SJSA1 (cell line): ENCODE results near the gene DNAH7. TPM values are rescaled to one million over a fixed set of nuclear protein-coding genes. Genes with fewer than 3 reads are reported as not detected.

Experiments used
- DNase-seq, 2 experiments: peaks; one replicate each; pipeline ENCODE4 v3.0.0-alpha.2; 2015 to 2020; ENCODE audit warnings: low spot score in 2 of 2, low read depth in 1 of 2
- H3K27ac ChIP-seq: fragments of 250-450 bp; sonication (Bioruptor Pico); 2 replicates; pipeline ENCODE4 v1.5.1; 2020; ENCODE audit warnings: mild to moderate bottlenecking, moderate library complexity
- H3K27me3 ChIP-seq: fragments of 250-450 bp; sonication (Bioruptor Pico); replicated peaks from 2 replicates; pipeline ENCODE4 v1.5.1; 2020; ENCODE audit warnings: mild to moderate bottlenecking, moderate library complexity
- H3K36me3 ChIP-seq: fragments of 250-450 bp; sonication (Bioruptor Pico); 2 replicates; pipeline ENCODE4 v1.5.1; 2020; ENCODE audit warnings: mild to moderate bottlenecking
- H3K4me1 ChIP-seq: fragments of 250-450 bp; sonication (Bioruptor Pico); replicated peaks from 2 replicates; pipeline ENCODE4 v1.6.1; 2021; ENCODE audit warnings: mild to moderate bottlenecking
- H3K4me3 ChIP-seq: fragments of 250-450 bp; sonication (Bioruptor Pico); 2 replicates; pipeline ENCODE4 v1.5.1; 2020; ENCODE audit warnings: mild to moderate bottlenecking
- H3K9me3 ChIP-seq: fragments of 250-450 bp; sonication (Bioruptor Pico); replicated peaks from 2 replicates; pipeline ENCODE4 v1.5.1; 2020; ENCODE audit warnings: mild to moderate bottlenecking
- total RNA-seq: library from RNA; depleted of rRNA; stranded (reverse); fragments of >200 nt; shearing (Covaris generic); gene quantifications from 2 replicates; pipeline ENCODE4 v1.2.3, GENCODE V29; 2014

DNAH7 gene
- total RNA-seq, 1 experiment from 2014 or later, result under 0.01 TPM

DNA sequence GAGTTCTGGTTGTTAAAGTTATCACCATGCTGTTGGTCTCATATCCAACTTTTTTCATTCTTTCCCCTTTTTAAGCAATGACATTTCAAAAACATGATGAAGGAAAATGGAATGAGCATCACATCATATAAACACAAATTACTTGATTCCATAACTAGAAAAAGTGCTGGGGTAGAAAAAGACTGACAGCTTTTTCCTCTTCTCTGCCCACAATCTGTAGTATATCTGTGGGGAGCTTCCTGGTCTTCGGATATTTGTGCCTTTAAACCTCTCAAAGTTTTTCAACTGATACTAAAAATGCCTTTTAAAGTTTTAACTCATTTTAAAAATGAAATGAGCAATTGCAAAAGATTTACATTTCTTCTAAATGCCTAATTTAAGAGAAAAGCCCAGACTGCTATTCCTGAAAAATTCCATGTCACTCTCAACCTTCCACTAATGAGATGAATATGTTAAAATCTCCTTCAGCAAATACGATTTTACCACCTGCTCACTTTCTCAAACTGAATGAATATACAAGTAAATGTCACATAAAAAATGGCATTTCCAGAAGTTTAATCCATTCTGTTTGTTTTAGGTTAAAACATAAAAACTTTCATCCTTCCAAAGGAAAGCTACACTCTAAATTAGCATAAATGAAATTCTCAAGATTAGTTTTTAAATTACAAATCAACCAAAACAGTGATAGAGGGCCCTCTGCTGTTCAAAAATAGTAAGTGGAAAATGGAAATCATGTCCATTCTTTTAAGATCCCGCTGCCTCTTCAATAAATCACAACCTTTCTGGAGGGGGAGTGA is 2.1 kb downstream of the DNAH7 start:
- Histone ChIP-seq H3K27me3 (no peaks in the 10 kb centered on the region), H3K27ac (no peak overlapping the region), H3K4me1 (peaks cover 9% of the 10 kb centered on the region; the same call in 1 of the 2 replicates), H3K4me3 (no peak overlapping the region), H3K9me3 (no peaks in the 10 kb centered on the region), H3K36me3 (no peaks in the 10 kb centered on the region)
- DNase-seq, result peak in 1 of 2 experiments; percentile 37

DNA sequence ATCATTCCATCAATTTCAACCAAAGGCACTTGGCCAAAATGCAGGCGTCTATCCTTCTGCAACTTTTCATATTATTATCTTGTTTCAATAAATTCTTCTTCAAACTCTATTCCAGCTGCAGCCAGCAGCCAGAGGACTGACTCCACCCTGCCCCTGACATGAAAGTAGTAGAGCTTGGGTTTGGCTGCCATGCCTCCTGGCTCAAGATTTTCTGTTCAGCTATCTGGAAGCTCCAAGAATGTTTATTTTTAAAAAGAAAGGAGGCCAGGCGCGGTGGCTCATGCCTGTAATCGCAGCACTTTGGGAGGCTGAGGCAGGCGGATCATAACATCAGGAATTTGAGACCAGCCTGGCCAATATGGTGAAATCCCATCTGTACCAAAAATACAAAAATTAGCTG is 4.9 kb downstream of the DNAH7 start:
- Histone ChIP-seq H3K9me3 (no peaks in the 10 kb centered on the region), H3K4me1 (peaks cover 4% of the 10 kb centered on the region; the same call in 1 of the 2 replicates), H3K27ac (no peak overlapping the region), H3K4me3 (no peak overlapping the region), H3K36me3 (no peaks in the 10 kb centered on the region), H3K27me3 (no peaks in the 10 kb centered on the region)
- DNase-seq, result no peak

DNA sequence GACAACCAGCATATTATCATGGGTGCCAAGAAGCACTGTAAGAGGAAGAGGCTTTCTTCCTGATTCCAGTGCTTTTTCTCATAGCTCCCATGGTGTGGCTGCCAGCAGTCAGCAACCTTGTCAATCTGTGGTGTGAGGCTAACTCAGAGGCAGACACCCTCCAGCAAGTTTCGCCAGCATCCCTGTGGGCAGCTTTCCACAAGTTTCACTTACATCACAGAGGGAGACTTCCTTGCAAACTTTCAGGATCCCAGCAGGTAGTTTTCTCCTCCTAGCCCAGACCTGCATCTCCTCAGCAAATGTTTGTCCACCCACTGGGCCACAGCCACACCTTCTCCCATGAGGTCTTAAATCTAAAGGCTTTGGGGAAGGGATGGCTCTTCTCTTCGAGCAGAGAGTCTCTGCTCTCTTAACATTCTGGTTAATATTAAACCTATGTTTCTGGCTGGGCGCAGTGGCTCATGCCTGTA is 9.1 kb downstream of the DNAH7 start:
- Histone ChIP-seq H3K27me3 (no peaks in the 10 kb centered on the region), H3K9me3 (no peaks in the 10 kb centered on the region), H3K4me3 (no peak overlapping the region), H3K4me1 (no peaks in the 10 kb centered on the region), H3K27ac (no peak overlapping the region), H3K36me3 (no peaks in the 10 kb centered on the region)
- no peak for DNase-seq

DNA sequence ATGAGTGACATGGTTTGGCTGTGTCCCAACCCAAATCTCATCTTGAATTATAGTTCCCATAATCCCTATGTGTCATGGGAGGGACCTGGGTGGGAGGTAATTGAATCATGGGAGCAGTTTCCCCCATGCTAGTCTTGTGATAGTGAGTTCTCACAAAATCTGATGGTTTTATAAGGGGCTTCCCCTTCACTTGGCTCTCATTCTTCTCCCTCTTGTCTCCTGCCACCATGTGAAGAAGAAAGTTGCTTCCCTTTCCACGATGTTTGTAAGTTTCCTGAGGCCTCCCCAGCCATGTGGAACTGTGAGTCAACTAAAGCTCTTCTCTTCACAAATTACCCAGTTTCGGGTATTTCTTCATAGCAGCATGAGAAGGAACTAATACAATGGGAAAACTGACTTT is 14.0 kb downstream of the DNAH7 start:
- no peaks in the 10 kb centered on the region for H3K27me3 ChIP-seq
- H3K9me3 ChIP-seq, result no peaks in the 10 kb centered on the region
- no peak overlapping the region for H3K27ac ChIP-seq
- DNase-seq, result no peak
- no peaks in the 10 kb centered on the region for H3K36me3 ChIP-seq
- no peak overlapping the region for H3K4me3 ChIP-seq
- H3K4me1 ChIP-seq, result no peaks in the 10 kb centered on the region

DNA sequence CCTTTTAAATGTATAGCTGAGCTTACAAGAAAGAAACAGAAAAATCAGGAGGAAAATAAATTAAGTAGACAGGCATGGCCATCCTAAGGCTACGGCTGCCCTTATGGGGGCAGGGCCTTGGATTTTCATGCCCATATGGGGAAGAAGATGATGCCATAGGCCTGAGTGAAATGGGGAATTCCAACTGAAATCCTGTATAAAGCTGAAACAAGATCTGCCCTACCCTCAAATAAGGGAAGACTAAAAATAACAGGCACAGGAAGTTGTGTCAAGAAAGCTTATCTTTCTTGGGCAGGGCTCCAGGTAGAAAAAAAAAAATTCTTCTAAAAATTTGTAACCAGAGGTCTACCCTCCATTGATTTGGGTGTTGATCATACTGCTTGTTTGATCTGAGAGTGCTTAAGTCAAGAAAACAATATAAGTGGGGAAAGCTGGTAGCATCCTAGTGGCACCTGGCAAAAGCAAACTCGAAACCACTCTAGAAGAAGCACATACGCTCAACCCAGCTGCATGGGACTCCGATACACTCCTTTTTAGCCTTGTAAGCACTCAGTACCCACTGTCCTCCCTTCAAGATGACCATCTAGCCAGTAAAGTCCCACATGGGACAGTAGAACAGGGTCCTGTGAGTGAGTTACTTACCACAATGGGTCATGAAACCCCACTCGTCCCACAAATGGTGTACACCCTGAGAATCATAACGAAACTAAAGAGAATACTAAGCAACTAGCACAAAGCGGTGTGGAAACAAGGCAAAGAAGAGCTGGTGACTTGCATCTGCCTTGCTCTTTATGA is 22.3 kb downstream of the DNAH7 start:
- no peaks in the 10 kb centered on the region for H3K4me1 ChIP-seq

DNA sequence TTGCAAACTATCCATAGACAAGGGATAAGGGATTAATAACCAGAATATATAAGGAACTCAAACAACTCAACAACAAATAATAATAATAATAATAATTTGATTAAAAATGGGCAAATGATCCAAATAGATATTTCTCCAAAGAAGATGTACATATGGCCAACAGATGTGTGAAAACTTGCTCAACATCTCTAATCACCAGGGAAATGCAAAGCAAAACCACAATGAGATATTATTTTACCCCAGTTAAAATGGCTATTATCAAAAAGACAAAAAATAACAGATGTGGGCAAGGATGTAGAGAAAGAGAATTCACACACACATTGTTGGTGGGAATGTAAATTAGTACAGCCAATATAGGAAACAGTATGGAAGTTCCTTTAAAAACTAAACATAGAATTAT is 26.9 kb downstream of the DNAH7 start:
- H3K27ac ChIP-seq, result no peak overlapping the region
- no peaks in the 10 kb centered on the region for H3K36me3 ChIP-seq
- no peaks in the 10 kb centered on the region for H3K27me3 ChIP-seq
- DNase-seq, result no peak
- H3K4me1 ChIP-seq, result no peaks in the 10 kb centered on the region
- H3K9me3 ChIP-seq, result no peaks in the 10 kb centered on the region
- H3K4me3 ChIP-seq, result no peak overlapping the region

More for the DNA sequence above, 22.3 kb downstream of the DNAH7 start:
- H3K36me3 ChIP-seq, result no peaks in the 10 kb centered on the region
- no peaks in the 10 kb centered on the region for H3K9me3 ChIP-seq
- H3K4me3 ChIP-seq, result no peak overlapping the region
- DNase-seq, result peak in 1 of 2 experiments; percentile 3
- H3K27me3 ChIP-seq, result no peaks in the 10 kb centered on the region
- H3K27ac ChIP-seq, result no peak overlapping the region

DNA sequence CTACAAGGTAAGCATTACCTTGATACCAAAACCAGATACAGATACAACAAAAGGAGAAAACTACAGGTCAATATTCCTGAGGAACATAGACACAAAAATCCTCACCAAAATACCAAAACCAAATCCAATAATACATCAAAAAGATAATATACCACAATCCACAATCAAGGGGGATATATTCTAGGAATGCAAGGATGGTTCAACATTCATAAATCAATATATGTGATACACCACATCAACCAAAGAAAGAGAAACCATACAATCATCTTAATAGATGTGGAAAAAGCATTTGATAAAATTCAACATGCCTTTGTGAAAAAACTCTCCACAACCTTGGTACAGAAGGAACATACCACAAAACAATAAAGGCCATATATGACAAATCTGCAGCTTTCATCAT is 28.4 kb downstream of the DNAH7 start:
- Histone ChIP-seq H3K27me3 (no peaks in the 10 kb centered on the region), H3K36me3 (no peaks in the 10 kb centered on the region), H3K9me3 (no peaks in the 10 kb centered on the region), H3K4me1 (no peaks in the 10 kb centered on the region), H3K4me3 (no peak overlapping the region), H3K27ac (no peak overlapping the region)
- no peak for DNase-seq

DNA sequence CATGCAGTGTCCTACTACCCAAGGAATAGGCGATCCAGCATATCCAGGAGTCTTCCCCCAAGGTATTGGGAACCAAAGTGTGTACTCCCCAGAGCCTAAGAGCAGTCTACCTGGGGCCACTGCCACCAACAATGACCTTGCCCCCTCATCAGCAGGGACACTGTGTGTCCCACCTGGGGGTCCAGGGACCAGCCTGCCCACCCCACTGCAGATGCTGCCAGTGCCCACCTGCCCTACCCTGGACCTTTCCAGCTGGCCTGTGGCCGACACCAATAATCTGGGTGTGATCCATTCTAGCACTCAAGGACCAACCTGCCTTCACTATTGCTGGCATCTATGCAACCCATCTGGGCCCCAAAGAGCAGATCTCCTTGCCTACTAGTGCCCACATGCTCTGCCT is 32.2 kb downstream of the DNAH7 start:
- no peaks in the 10 kb centered on the region for H3K36me3 ChIP-seq

DNA sequence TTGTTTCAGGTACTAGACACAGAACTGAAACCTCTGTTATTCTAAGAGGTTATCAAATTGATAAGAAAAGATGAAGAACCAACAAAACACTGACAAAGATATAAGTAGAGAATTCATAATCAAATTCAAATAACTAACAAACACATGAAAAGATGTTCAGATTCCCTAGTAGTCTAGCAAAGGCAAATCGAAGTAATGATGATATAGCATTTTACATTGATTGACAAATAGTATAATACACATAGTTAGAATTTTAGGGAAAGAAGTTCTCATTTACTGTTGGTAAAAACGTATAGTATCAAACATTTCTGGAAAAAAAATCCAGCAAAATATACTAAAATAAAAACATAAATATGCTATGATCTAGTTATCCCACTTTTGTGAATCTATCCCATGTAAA is 50.6 kb downstream of the DNAH7 start:
- H3K27ac ChIP-seq, result no peak overlapping the region
- no peaks in the 10 kb centered on the region for H3K4me1 ChIP-seq
- H3K9me3 ChIP-seq, result no peaks in the 10 kb centered on the region
- no peak overlapping the region for H3K4me3 ChIP-seq
- no peaks in the 10 kb centered on the region for H3K27me3 ChIP-seq
- H3K36me3 ChIP-seq, result no peaks in the 10 kb centered on the region
- no peak for DNase-seq

More for the DNA sequence above, 32.2 kb downstream of the DNAH7 start:
- no peaks in the 10 kb centered on the region for H3K4me1 ChIP-seq
- no peak overlapping the region for H3K27ac ChIP-seq
- H3K9me3 ChIP-seq, result no peaks in the 10 kb centered on the region
- no peak overlapping the region for H3K4me3 ChIP-seq
- no peak for DNase-seq
- H3K27me3 ChIP-seq, result no peaks in the 10 kb centered on the region

DNA sequence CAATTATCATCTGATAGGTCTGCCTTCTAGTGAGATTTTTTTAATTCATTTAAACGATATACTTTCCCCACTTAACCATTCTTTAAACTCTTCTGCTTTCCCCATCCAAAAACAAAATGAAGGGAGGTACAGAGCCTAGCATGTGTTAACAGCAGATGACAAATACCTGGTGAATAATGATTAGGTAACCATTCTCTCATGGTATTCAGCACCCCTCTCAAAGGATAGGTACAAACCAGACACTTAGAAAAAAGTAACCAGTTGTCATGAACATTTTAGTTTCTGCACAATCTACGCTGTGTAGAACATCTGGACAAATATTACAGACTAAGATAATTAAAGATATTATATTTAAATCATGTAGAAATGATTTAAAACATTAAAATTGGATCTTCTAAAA is 56.3 kb downstream of the DNAH7 start:
- Histone ChIP-seq H3K9me3 (no peaks in the 10 kb centered on the region), H3K4me1 (no peaks in the 10 kb centered on the region), H3K36me3 (no peaks in the 10 kb centered on the region), H3K27me3 (no peaks in the 10 kb centered on the region), H3K27ac (no peak overlapping the region), H3K4me3 (no peak overlapping the region)
- DNase-seq, result no peak

DNA sequence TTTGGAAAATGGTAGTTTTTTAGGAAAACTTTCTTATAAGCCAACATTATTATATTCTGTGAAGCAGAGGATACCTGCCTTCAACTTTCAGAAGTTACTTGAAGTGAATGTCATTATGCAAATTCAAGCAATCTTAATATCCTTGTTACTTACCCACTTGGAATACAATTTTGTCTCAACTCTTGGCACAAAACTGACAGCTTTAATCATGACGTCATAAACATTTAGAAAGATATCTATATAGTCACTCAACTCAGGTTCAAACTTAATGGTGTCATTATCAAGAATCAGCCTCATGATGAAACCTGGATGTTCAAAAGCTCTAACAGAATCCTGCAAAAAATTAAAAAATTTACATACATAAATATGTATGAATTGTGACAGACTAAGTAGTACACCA is 68.1 kb downstream of the DNAH7 start:
- H3K27ac ChIP-seq, result no peak overlapping the region
- H3K4me3 ChIP-seq, result no peak overlapping the region
- H3K36me3 ChIP-seq, result no peaks in the 10 kb centered on the region
- H3K4me1 ChIP-seq, result no peaks in the 10 kb centered on the region
- no peak for DNase-seq
- H3K27me3 ChIP-seq, result no peaks in the 10 kb centered on the region
- H3K9me3 ChIP-seq, result no peaks in the 10 kb centered on the region

DNA sequence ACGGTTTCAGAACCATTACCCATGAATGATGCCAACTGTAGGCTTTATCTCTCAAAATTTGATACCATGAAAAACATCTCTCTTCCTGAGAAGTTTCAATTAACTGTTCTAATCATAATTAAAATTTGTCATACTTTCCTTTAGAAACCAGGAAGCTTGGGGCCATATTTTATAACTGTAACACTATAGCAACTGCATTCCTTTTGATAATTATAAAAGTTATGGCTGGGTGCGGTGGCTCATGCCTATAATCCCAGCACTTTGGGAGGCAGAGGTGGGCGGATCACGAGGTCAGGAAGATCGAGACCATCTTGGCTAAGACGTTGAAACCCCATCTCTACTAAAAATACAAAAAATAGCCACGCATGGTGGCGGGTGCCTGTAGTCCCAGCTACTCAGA is 70.6 kb downstream of the DNAH7 start:
- no peaks in the 10 kb centered on the region for H3K36me3 ChIP-seq
- no peak overlapping the region for H3K27ac ChIP-seq
- DNase-seq, result no peak
- H3K4me3 ChIP-seq, result no peak overlapping the region
- no peaks in the 10 kb centered on the region for H3K9me3 ChIP-seq
- no peaks in the 10 kb centered on the region for H3K4me1 ChIP-seq
- H3K27me3 ChIP-seq, result no peaks in the 10 kb centered on the region

DNA sequence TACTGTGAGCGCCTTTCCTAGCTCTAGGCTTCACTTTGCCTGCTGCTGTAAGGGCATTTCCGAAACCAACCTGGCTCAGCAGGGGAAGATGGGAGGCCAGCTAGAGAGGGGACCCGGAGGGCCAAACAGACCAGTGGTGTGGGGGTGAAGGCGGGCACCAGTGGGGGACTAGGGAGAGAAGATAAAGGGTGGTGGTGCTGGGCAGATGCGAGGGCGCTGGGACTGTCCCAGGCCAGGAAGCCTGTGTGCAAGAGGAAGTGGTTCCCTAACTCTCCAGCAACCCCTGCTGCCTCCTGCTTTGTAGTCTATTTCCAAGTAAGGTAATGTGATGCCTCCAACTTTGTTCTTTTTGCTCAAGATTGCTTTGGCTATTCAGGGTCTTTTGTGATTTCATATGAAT is 73.1 kb downstream of the DNAH7 start:
- Histone ChIP-seq H3K4me1 (no peaks in the 10 kb centered on the region), H3K9me3 (no peaks in the 10 kb centered on the region), H3K4me3 (no peak overlapping the region), H3K27ac (no peak overlapping the region), H3K27me3 (no peaks in the 10 kb centered on the region), H3K36me3 (no peaks in the 10 kb centered on the region)
- no peak for DNase-seq

DNA sequence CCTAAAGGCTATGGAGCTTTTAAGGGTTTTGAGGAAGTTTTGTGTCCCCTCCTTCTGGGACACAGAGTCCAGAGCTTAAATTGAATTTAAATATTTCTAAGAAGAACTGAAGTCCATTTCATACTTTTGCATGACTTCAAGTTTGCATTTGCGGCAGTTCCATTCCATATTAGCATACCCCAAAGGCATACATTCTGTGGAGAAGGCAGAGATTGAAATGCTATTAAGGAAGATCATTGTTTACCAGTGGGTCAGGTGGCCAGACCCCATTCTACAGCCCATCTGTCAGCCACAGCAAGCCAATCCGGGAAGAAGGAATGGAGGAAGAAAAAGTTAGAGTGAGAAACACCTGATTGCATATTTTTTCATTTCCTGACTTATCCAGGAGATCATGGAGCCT is 75.0 kb downstream of the DNAH7 start:
- no peak for DNase-seq
- no peak overlapping the region for H3K4me3 ChIP-seq
- no peaks in the 10 kb centered on the region for H3K36me3 ChIP-seq
- no peak overlapping the region for H3K27ac ChIP-seq
- no peaks in the 10 kb centered on the region for H3K27me3 ChIP-seq
- no peaks in the 10 kb centered on the region for H3K9me3 ChIP-seq
- H3K4me1 ChIP-seq, result no peaks in the 10 kb centered on the region
